ENCODE results near the gene CEP128.

GRCh38 chr14:80965037-80965436 is 23.5 kb upstream of the CEP128 start:
- TF ChIP-seq POLR2A (IDR thresholded peaks at IDR 0.05; ENCODE audit: low read depth) = no peak
- TF ChIP-seq, protein P1, sequence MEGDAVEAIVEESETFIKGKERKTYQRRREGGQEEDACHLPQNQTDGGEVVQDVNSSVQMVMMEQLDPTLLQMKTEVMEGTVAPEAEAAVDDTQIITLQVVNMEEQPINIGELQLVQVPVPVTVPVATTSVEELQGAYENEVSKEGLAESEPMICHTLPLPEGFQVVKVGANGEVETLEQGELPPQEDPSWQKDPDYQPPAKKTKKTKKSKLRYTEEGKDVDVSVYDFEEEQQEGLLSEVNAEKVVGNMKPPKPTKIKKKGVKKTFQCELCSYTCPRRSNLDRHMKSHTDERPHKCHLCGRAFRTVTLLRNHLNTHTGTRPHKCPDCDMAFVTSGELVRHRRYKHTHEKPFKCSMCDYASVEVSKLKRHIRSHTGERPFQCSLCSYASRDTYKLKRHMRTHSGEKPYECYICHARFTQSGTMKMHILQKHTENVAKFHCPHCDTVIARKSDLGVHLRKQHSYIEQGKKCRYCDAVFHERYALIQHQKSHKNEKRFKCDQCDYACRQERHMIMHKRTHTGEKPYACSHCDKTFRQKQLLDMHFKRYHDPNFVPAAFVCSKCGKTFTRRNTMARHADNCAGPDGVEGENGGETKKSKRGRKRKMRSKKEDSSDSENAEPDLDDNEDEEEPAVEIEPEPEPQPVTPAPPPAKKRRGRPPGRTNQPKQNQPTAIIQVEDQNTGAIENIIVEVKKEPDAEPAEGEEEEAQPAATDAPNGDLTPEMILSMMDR (IDR thresholded peaks at IDR 0.05) = no peak
- no peak for TF ChIP-seq POLR2AphosphoS5 (IDR thresholded peaks at IDR 0.05)
